Lung microvascular endothelial cell (primary cell): Measurements from ENCODE around the gene CNN2. TPM values are rescaled to one million over a fixed set of nuclear protein-coding genes. Genes with fewer than 3 reads are reported as not detected.
A peak's percentile ranks its signal among the peaks of the same experiment; 100 is the strongest.

ENCODE experiments used
- DNase-seq, 2 donors: peaks; one replicate each; pipeline versions ENCODE4 v3.0.0 to v3.0.0-alpha.2; 2010; ENCODE audit warnings: low read depth in 2 of 2
- total RNA-seq: library from RNA; depleted of rRNA; stranded (reverse); fragments of >200 nt; gene quantifications from 2 replicates; pipeline ENCODE4 v1.2.1, GENCODE V29; 2014

CNN2 gene
- 59.1 and 83.9 TPM in 2 replicates for total RNA-seq

- peak; percentile 79 to 88 for DNase-seq
Observed at GRCh38 chr19:1025960-1026782, at the start of gene CNN2. CNN2 (plus strand) TSS chr19:1026608; CDS start chr19:1026662, 54 bp downstream.

- no peak for DNase-seq
Observed at GRCh38 chr19:977058-977464, 49.3 kb upstream of the CNN2 start.

- no peak for DNase-seq
Observed at GRCh38 chr19:979318-979741, 47.1 kb upstream of the CNN2 start.

GRCh38 chr19:980133-980998, 46.0 kb upstream of the CNN2 start:
- peak in 1 of 2 donors; percentile 14 for DNase-seq

GRCh38 chr19:982567-983170, 43.7 kb upstream of the CNN2 start:
- DNase-seq: peak; percentile 52 to 68

GRCh38 chr19:984165-984967, 42.0 kb upstream of the CNN2 start, which contains the start of gene WDR18:
WDR18 (plus strand) TSS chr19:984345; CDS start chr19:984354, 9 bp downstream.
- peak; percentile 89 to 94 for DNase-seq

- no peak for DNase-seq
Observed at GRCh38 chr19:986083-986482, 40.3 kb upstream of the CNN2 start.

GRCh38 chr19:988081-988480, 38.3 kb upstream of the CNN2 start:
- DNase-seq: no peak

- DNase-seq: no peak
Observed at GRCh38 chr19:988510-988909, 37.9 kb upstream of the CNN2 start.

GRCh38 chr19:989381-990081, 36.9 kb upstream of the CNN2 start:
- no peak for DNase-seq

- no peak for DNase-seq
Observed at GRCh38 chr19:990119-990571, 36.3 kb upstream of the CNN2 start.

GRCh38 chr19:990746-991145, 35.7 kb upstream of the CNN2 start:
- DNase-seq: no peak

- peak; percentile 75 to 80 for DNase-seq
Observed at GRCh38 chr19:991174-991931, 35.1 kb upstream of the CNN2 start.

- DNase-seq: no peak
Observed at GRCh38 chr19:991932-992669, 34.3 kb upstream of the CNN2 start.

GRCh38 chr19:992670-993055, 33.7 kb upstream of the CNN2 start:
- DNase-seq: no peak

GRCh38 chr19:993361-993830, 33.0 kb upstream of the CNN2 start:
- no peak for DNase-seq

- no peak for DNase-seq
Observed at GRCh38 chr19:993831-994393, 32.5 kb upstream of the CNN2 start.

GRCh38 chr19:994516-994915, 31.9 kb upstream of the CNN2 start:
- no peak for DNase-seq
